GM21360 (cell line): ENCODE measurements around the gene RIN2.

Source experiments
- ATAC-seq: cut with Tn5 transposase; IDR thresholded peaks from one replicate; pipeline ENCODE4 v1.9.1; 2021; ENCODE audit warnings: mild to moderate bottlenecking, moderate library complexity; ENCODE audit not compliant: unreplicated experiment

Gene RIN2

GRCh38 chr20:19764207-19764606, 6.1 kb downstream of the RIN2 start:
- ATAC-seq = no peak

GRCh38 chr20:19765266-19765665, 7.2 kb downstream of the RIN2 start:
- ATAC-seq = no peak

- ATAC-seq = no peak
These were observed 7.9 kb downstream of the RIN2 start for GRCh38 chr20:19765913-19766312.

- no peak for ATAC-seq
These were observed 9.0 kb downstream of the RIN2 start for GRCh38 chr20:19767070-19767469.

- no peak for ATAC-seq
These were observed 10.3 kb downstream of the RIN2 start for GRCh38 chr20:19768325-19768842.

- no peak for ATAC-seq
These were observed 11.4 kb downstream of the RIN2 start for GRCh38 chr20:19769507-19769906.

- no peak for ATAC-seq
These were observed 12.3 kb downstream of the RIN2 start for GRCh38 chr20:19770375-19770774.

- ATAC-seq = no peak
These were observed 13.0 kb downstream of the RIN2 start for GRCh38 chr20:19771031-19771430.

GRCh38 chr20:19773471-19773870, 15.4 kb downstream of the RIN2 start:
- ATAC-seq = no peak

GRCh38 chr20:19774135-19774933, 16.3 kb downstream of the RIN2 start:
- no peak for ATAC-seq

- ATAC-seq = no peak
These were observed 17.5 kb downstream of the RIN2 start for GRCh38 chr20:19775353-19776253.

- ATAC-seq = no peak
These were observed 19.3 kb downstream of the RIN2 start for GRCh38 chr20:19777315-19777714.

- ATAC-seq = no peak
These were observed 19.9 kb downstream of the RIN2 start for GRCh38 chr20:19777981-19778380.

GRCh38 chr20:19778404-19778803, 20.3 kb downstream of the RIN2 start:
- no peak for ATAC-seq

GRCh38 chr20:19779634-19780033, 21.6 kb downstream of the RIN2 start:
- ATAC-seq = no peak

- ATAC-seq = no peak
These were observed 22.2 kb downstream of the RIN2 start for GRCh38 chr20:19780261-19780660.

GRCh38 chr20:19781235-19781634, 23.2 kb downstream of the RIN2 start:
- no peak for ATAC-seq

- ATAC-seq = no peak
These were observed 24.6 kb downstream of the RIN2 start for GRCh38 chr20:19782669-19783068.

GRCh38 chr20:19783966-19784401, 25.9 kb downstream of the RIN2 start:
- ATAC-seq = no peak

GRCh38 chr20:19784511-19785172, 26.6 kb downstream of the RIN2 start:
- ATAC-seq = no peak
